Measurements from ENCODE around the gene CACNA1H.

- no peak for TF ChIP-seq POLR2A (IDR thresholded peaks at IDR 0.05)
- TF ChIP-seq, protein P1, sequence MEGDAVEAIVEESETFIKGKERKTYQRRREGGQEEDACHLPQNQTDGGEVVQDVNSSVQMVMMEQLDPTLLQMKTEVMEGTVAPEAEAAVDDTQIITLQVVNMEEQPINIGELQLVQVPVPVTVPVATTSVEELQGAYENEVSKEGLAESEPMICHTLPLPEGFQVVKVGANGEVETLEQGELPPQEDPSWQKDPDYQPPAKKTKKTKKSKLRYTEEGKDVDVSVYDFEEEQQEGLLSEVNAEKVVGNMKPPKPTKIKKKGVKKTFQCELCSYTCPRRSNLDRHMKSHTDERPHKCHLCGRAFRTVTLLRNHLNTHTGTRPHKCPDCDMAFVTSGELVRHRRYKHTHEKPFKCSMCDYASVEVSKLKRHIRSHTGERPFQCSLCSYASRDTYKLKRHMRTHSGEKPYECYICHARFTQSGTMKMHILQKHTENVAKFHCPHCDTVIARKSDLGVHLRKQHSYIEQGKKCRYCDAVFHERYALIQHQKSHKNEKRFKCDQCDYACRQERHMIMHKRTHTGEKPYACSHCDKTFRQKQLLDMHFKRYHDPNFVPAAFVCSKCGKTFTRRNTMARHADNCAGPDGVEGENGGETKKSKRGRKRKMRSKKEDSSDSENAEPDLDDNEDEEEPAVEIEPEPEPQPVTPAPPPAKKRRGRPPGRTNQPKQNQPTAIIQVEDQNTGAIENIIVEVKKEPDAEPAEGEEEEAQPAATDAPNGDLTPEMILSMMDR (IDR thresholded peaks at IDR 0.05) = no peak
These were observed 25.8 kb upstream of the CACNA1H start for GRCh38 chr16:1127101-1127500.

Data from heart left ventricle (tissue), 13 donors.